Effector CD4-positive, alpha-beta T cell (primary cell): ENCODE data around the gene SMARCD2.
A peak's percentile ranks its signal among the peaks of the same experiment; 100 is the strongest.
"Not testable (repeated sequence)": the region's sequence is repeated elsewhere in the genome, so short reads cannot be mapped to it uniquely, and the experiment has no call there.

Experiments used
- DNase-seq: peaks from one replicate; pipeline ENCODE4 v3.0.0-alpha.2; 2020

Gene SMARCD2

DNA sequence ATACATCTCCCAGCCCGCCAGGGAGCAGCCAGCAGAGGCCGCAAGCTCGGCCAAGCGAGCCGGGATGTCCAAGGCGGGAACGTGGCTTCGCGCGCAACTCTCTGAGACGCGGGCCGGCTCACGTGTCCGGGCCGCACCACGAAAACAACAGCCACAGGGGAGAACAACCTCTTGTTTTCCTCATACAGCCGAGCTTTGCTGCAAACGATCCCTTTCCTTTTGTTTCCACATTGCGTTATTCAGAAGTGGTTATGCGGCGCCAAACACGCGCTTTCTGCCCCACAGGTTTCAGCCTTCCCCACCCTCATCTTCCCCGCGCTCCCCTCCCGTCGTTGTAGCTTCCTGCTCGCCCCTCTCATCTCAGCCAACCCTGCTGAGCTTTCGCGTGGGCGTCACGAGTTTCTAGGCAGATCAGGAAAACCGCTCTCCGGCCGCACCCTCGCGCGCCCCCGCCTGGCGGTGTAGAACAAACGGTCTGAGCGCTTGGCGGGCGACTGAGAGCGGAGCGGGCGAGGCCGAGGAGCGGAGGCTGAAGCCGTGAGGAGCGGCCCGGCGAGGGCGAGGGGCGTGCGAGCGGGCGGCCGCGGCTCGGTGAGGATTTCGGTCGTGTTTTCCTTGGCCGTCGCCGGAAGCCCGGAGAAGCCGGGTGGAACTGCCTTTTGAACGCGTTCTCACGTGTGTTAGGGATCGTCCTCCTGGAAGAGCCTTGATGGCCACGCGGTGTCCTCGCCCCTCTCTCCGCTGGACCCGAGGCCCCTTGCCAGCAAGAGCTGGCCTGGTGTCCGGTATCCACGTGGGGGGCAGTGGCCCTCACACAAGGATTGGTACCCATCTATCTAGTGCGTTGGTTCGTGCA, 6.6 kb upstream of the SMARCD2 start:
- peak; percentile 92 for DNase-seq

DNA sequence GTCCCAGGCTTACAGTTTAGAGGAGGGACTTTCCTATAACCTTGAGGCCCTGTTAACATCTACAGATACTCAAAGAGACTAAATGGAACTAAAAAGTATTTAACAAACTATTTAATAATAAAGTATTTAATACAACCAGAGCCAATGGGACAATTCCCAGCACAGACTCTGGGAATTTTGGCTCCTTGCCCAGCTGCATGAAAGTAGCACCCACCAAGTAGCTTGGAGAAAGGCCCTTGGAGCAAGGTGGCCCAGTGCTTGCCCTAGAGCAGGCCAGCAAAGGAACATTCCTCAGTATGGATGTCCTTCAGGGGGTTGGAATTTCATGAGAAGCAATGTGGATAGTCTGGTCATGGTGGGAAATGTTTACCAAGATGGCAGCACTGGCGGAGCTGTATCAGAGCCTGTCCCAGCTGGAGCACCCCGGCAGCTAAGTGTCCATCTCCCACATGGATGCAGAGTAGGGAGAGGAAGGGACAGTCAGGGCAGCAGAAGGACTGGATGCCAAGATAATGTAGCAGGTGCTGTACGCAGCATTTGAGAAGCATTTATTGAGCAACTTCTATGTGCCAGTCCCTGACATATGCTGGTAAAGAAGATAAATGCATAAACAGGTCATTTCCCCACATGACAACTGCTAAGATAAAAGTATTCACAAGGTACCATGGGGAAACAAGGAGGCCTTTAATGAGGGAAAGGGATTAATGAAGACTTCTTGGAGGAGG, 5.2 kb upstream of the SMARCD2 start:
- no peak for DNase-seq

DNA sequence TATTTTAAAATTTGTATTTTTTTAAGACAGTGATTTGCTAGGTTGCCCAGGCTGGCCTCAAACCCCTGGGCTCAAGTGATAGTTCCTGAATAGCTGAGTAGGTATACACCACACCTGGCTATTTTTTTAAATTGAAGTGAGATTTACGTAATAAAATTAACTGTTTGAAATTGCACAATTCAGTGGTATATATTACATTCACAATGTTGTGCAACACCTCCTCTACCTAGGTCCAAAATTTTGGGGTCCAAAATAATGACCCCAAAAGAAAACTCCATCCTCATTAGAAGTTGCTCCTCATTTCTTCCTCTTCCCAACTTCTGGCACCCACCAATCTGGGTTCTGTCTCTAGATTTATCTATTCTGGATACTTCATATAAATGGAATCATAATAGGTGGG, 3.0 kb upstream of the SMARCD2 start:
- DNase-seq = no peak

DNA sequence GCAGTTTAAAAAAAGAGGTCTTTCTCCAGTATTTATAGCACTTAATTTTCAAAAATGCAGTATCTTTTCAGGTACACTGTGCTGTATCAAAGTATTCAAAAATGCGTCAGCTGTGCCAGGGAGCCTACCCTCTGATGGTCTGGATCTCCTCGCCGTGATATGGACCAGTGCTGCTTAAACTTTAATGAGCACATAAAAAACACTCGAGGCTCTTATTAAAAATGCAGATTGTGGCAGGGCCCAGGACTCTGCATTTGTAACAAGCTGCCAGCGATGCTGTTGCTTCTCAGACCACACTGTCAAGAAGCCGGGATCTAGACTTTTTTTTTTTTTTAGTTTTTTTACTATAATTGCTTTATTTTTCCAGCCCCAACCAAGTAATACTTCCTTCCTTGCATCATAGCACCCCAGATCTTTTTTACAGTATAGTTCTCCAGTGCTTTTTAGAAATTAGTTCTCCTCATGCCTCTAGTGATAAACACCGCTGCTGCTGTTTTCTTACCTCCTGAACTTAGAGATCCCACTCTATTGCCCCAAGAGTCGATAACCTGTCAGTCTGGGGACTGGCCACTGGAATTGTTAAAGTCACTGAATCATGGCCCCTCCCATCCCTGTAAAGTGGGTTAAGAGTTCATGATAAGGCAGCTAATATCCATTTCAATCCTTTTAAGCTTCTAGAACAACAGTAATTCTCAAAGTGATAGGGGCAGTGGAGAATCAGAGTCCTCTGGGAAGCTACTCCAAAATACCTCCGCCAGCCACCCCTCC, 1.6 kb upstream of the SMARCD2 start:
- DNase-seq = no peak

DNA sequence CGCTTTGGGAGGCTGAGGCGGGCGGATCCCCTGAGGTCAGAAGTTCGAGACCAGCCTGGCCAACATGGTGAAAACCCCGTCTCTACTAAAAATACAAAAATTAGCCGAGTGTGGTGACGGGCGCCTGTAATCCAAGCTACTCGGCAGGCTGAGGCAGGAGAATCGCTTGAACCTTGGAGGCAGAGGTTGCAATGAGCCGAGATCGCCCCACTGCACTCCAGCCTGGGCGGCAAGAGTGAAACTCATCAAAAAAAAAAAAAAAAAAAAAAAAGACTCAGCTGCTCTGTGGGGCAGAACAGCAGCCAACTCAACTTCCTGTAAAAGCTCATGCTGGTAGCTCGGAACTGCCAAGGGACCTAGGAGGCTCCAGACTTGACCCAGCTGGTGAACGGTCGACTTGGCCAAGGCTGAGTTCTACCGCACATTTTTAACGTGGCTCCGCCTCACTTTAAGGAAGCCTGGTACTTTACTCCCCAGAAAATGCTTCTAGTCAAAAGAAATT, 953 bp upstream of the SMARCD2 start:
- DNase-seq = not testable (repeated sequence)

DNA sequence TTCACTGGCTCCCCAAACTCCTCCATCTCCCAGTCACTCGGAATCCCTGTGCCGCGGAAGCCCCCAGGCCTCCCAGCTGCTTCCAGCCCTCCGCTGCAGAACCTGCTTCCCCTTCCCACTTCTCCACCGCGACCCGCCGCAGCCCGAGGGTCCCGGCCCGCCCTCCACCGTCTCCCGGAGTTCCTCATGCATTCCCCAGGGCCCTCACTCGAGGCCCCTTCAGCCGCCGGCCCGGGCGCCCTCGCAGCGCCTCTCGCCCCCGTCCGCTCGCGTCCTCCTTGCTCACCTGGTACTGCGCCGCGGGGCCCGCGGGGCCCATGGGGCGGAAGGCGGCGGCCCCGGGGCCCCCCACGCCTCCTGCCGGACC, 329 bp downstream of the SMARCD2 start:
- DNase-seq = no peak

DNA sequence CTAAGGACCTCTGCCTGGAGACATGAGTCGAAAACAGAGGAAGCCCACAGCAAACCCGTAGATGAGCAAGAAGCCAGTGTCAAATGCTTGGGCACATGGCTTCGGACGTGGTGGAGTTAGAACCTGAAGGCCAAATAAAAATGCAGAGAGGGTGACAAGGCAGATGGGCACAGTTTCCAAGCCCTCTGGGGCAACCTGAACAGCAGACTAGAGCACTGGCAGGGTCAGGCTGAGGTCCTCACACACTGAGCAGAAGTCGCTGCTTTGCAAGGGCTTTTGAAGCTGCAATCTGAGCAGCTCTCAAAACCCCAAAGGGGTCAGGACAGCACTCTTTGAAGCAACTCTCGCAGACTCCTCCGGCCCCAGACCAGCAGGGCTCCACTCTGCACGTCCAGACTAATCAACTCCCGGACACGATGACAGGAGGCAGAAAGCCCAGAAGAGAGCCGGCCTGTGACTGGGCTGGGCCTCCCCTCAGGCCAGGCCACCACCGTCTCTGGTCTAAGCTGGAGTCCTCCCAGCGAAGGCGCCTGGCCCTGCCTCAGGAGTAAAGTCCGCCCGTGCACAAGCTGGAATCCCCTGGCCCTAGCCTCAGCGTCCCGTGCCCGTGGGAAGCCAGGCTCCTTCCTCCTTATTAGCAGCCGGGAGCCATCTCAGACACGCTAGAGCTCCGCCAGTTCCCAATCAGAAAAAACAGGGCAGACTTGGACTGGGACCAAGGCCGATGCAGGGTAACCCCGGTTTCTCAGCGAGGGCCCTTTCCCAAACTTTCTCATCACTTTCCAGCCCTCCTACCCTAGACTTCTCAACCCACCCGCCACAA, 924 bp downstream of the SMARCD2 start:
- DNase-seq = no peak

DNA sequence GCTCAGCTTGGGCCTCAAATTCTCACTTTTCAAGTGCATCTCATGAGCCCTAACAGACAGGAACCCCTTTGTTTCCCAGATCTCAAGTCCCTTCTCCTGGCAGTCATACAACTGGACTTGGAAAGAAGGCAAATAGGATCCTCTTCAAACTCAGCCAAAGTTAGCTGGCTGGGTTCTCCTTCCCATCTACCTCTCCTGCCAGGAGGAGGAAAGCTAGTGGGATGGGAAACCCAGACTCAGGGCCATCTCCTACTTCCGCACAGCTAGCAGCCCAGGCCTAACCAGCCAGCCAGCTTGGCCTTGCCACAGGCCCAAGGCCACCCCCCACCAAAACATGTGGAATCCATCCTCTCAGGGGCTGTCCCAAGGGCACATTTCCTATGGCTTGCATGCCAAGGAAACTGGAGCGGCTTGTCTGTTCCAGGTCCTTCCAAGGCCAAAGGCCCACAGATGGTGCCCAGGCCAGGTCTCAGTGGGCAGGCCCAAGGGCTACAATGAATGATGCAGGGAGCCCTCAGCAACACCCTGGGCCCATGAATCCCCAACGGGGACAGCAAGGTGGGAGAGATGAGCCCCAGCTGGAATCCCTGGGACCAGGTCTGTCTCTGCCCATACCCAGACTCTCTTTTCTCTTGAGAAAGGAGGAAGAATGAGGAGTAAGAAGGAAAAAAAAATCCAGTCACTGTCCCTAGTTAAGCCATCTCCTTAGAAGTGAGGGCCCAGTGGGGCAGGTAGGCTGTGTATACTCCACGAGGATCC, 1.7 kb downstream of the SMARCD2 start:
- DNase-seq = no peak

DNA sequence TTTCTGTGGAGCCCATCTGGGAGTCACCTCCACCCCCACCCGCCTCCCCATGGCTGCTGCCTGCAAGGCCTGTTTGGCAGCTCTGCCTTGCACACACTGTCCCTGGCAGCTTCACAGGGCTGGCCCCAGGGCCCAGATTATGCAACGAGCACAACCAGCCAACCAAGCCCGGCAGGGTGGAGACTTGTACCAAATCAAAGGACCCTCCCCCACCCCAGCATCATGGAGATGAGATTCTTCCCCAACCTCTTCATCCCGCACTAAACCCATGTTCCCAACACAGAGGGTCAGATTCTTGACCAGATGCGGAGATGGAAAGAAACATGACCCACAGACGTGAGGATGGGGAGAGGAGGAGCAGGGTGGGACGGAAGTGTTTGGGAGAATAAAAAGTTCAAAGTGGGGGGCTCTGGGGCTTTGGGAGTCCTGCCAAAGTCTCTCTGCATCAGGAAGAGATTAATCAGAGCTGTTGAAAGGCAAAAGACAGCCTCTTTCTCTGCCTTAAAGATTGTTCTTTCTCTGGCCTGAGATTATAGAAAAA, 3.8 kb downstream of the SMARCD2 start:
- DNase-seq = no peak

DNA sequence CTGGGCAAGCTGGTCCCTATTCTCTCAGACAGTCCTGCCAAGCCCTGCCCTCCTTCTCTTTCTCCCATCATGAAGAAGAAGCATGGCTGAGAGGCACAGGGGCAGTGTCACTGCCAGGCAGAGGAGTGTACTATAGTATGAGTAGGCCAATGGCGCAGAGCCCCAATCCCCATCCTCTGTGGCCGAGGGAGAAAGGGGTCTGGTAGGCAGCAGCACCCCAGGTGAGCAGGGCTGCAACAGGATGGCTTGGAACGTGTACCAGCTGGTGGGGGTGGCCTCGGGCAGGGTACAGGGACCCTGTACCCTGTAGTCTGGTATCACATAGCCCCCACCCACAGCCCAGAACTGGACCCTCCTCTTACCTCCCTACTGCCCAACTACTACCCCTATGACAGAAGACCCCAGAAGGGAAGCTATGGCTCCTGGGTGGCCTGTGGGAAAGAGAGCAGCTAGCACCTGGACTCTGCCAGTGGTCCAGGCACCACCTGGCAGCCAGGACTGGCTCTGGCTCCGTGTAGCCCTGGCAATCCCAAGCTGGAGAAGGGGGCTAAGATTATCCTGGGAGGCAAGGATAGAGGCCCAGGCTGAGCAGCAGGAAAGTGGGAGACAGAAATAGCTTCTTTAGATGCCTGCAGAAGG, 4.4 kb downstream of the SMARCD2 start:
- no peak for DNase-seq

DNA sequence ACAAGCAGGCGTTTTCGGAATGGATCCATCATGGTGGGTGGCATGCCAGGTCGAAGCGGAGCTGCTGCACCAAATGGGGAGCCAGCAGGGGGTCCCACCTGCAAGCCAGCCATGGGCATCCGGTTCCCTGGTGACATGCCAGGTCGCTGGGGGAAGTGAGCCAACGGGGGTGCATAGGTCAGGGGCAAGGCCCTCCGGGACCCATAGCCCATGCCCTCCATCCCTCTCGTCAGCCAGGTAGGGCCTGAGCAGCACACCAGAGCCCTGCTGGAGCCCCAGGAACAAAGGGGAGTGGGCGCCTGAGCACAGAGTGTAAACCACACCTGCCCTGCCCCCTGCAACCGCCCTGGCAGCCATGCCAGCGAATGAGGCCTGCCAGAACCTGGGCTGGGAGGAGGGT, 5.0 kb downstream of the SMARCD2 start:
- DNase-seq = no peak

DNA sequence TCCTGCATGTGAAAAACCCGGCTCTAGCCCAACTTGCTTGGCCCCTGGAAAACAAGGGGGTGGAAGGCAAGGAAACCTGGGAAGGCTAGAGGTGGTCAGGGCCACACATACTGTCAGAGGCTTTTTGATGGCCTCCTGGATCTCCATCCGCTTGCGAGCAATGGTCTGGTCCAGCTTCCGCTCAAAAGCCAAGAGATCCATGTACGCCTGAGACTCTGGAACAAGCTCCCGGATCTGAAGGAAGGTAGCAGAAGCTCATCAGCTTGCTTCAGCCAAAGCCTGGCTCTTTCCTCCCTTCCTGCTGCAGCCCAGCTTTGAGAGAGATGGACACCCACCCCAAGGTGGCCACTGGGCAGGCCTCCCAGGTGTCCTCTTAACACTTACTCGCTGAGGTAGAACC, 5.7 kb downstream of the SMARCD2 start:
- DNase-seq = no peak

DNA sequence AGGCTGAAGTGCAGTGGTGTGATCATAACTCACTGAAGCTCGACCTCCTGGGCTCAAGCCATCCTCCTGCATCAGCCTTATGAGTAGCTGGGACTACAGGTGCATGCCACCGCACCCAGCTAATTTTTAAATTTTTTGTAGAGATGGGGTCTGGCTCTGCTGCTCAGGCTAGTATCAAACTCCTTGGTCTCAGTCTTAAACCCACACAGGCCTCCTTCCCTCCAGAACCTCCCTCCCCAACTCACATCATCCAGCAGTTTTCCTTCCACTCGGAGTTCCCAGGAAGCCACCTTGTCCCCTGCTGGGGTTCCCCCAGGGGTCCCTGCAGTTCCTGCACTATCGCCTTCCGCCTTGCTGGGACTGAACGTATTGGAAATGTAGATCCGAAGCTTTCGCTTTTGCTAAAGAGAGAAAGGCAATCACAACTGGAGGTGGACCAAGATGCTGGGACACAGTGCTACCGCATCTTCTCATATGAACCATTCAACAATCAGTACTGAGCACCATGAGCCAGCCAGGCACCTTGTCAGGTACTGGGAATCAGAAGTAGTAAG, 7.2 kb downstream of the SMARCD2 start:
- no peak for DNase-seq

DNA sequence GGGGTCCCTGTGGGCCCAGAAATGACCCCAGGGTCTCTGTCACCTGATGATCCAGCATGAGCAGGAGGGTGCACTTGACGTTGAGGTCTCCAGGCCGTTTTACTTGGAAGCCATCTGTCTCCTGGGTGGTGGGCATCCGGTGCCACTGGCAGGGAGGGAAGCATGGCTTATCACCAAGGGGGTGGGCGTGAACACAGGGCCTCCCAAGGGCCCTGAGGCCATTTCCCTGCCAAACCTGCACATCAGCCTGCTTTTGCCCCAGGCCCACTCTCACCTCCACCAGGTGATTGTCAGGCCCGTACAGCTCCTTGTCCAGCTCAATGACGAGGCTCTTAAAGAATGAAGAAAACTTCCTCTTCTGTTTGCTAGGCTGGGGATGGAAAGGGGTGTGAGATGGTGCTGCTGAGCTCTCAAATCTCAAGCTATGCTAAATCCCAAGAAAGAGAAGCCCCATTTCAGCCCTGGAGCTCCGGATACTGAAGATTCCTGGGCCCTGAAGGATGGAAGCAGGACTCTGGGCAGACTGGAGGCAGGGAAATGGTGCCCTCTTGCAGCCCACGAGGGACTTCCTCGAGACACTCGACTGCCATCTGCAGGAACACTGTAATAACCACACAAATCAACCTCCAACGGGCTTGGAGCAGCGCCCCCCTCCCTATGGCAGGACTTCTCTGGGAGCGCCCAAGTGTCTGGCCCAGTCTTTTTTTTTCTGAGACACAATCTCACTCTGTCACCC, 7.9 kb downstream of the SMARCD2 start:
- DNase-seq = peak; percentile 58

DNA sequence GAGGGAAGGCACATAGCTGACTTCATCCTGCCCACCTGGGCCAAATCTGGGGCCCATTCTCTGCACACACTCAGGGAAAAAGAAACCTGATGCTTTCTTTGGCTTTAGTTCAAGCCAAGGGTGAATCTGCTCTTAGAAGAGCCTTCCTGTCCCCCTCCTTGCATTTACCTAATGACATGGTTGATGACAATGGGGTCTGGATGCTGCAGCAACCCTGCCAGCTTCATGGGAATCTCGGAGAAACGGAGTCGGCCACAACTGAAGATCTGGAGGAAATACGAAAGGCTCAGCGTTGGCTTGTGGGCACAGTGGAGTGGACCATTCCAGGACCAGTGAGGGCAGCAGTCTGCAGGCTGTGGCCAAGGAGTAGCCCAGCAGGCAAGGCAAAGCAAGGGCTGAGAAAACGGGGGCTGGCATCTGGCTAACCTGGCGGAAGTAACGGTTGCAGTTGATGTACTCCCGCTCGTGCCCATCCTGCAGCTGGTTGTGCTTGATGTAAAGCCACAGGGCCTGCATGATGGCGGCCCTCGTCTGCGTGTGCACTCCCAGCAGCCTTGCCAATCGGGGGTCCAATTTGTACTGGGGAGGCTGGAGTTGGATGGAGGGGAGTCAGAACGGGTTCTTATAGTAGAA, 8.6 kb downstream of the SMARCD2 start:
- no peak for DNase-seq

DNA sequence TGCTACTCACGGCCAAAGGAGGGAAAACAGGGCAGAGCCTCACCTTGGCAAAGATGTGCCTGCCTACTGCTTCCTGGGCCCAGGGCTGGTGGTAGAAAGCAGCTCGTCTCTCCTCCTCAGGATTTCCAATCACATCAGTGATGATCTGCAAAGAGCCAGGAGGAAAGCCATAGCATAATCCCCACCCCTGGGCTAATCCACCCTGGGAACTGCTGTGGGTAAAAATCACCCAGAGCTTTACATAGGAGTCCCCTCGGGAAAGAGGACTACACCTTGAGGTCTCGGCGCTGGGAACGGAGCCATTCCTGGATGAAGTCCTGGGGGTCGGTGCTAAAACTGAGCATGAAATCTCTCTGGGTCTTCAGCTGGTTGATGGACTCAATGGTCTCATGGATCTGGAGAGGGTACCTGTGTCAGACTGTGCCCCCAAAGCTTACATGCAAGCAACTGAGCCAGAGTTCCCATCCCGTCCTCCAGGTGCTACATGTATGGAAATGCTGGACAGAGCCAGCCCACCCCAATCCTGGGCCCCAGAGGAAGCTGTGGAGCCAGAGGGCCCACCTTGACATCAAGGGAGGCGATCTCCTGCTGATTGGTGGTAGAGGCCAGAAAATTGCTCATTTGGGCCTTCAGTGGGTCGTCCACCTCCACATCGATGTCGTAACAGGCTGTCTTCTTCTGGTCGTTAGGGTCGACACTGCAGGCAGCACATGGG, 9.3 kb downstream of the SMARCD2 start:
- DNase-seq = no peak

DNA sequence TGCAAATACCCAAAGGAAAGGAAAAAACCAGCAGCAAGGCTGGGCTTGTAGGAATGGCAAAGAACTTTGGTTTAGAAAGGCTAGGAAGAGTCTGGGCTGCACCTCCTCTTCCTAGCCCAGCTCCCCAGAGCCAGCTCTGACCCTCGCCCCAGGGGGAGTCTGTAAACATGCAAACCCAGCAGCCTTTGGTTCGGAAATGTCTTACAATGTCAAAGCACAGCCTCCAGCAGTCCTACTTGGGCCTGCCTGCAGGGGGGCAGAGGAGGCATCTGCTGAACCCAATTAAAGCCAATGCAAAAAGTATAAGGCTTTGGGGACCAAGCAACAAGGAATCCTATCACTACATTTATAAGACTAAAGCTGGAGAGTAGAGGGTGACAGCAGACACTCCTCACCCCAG, 10.0 kb downstream of the SMARCD2 start:
- no peak for DNase-seq

DNA sequence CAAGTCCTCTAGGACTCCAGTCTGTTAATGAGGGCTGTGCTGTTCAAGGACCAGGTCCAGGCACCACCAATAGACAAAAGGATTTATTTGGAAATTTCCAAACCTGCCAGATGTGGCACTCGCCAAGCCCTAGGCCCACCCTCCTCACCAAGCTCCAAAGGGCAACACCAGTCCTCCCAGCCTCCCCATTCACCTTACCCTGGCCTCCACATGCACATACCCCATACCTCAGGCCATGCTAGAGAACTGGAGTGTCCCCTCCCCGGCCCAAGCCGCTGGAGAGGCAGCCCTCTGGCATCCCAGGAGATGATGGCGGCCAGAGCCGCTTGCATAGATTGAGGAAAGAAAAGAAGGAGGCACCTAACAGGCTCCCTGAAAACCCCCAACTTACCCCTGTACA, 10.5 kb downstream of the SMARCD2 start:
- no peak for DNase-seq

DNA sequence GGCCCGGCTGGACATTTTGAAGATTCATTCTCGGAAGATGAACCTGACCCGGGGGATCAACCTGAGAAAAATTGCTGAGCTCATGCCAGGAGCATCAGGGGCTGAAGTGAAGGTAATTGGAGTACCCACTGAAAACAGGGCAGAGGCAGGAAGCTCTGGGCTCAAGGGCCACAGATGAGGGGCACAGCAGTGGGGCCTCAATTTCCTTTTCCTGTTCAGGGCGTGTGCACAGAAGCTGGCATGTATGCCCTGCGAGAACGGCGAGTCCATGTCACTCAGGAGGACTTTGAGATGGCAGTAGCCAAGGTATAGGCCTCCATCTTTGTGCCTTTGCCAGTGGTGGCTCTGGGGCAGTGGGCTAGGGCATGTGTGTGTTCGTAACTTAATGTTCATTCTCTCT, 11.0 kb downstream of the SMARCD2 start:
- no peak for DNase-seq
